ENCODE measurements around the gene PDLIM3.
A peak's percentile ranks its signal among the peaks of the same experiment; 100 is the strongest.
"Not testable (repeated sequence)": the region's sequence is repeated elsewhere in the genome, so short reads cannot be mapped to it uniquely, and the experiment has no call there.

Gene PDLIM3

GRCh38 chr4:185513489-185514181, 21.7 kb downstream of the PDLIM3 start:
- H4K8ac ChIP-seq (ENCODE audit: low read length) = no peak overlapping the region
- no peak overlapping the region for H3K18ac ChIP-seq (ENCODE audit: low read depth in 1 of 2, low read length in 2 of 2)
- H3K79me1 ChIP-seq (replicated peaks; ENCODE audit: low read length, poor library complexity, severe bottlenecking) = no peaks in the 10 kb centered on the region
- no peak overlapping the region for H3K23ac ChIP-seq (ENCODE audit: low read length in 2 of 2)
- H3K4ac ChIP-seq (ENCODE audit: low read depth in 1 of 2, low read length in 2 of 2) = peak overlapping the region in 1 of 2 experiments; percentile 82
- H3K36me3 ChIP-seq (ENCODE audit: control insufficient read depth in 1 of 2, insufficient read depth in 2 of 2, low read depth in 1 of 2, low read length in 2 of 2) = no peaks in the 10 kb centered on the region
- no peaks in the 10 kb centered on the region for H3K27me3 ChIP-seq (ENCODE audit: control insufficient read depth in 1 of 2, insufficient read depth in 1 of 2, low read length in 2 of 2)
- H3K4me3 ChIP-seq (ENCODE audit: insufficient read depth in 1 of 2, low read depth in 1 of 2, low read length in 2 of 2) = no peak overlapping the region
- H3K9ac ChIP-seq (ENCODE audit: low read length) = no peak overlapping the region
- peak overlapping the region in 1 of 2 experiments; percentile 51 for H3K14ac ChIP-seq (ENCODE audit: low read length in 2 of 2)
- H3K9me3 ChIP-seq (ENCODE audit: control insufficient read depth, low read length) = no peaks in the 10 kb centered on the region
- H2AFZ ChIP-seq (ENCODE audit: low read depth, low read length) = no peak overlapping the region
- H2BK15ac ChIP-seq (ENCODE audit: low read depth, poor library complexity, severe bottlenecking) = no peak overlapping the region
- no peaks in the 10 kb centered on the region for H3K4me1 ChIP-seq (ENCODE audit: control insufficient read depth, insufficient read depth, low read depth, low read length)
- H3K4me2 ChIP-seq (ENCODE audit: low read length, poor library complexity, severe bottlenecking) = no peak overlapping the region
- no peak overlapping the region for H2AK5ac ChIP-seq (ENCODE audit: low read length, severe bottlenecking)
- 72% methylated on average over 10 of the region's 10 CpGs for WGBS
- H2BK120ac ChIP-seq (ENCODE audit: low read depth, low read length) = no peak overlapping the region
- peak; percentile 75 for DNase-seq
- peak overlapping the region in 1 of 2 experiments; percentile 66 for H2BK12ac ChIP-seq (ENCODE audit: low read length in 2 of 2)
- H3K27ac ChIP-seq (ENCODE audit: low read length, poor library complexity, severe bottlenecking) = no peak overlapping the region
- no peak overlapping the region for H2BK5ac ChIP-seq (ENCODE audit: low read depth, low read length, poor library complexity, severe bottlenecking)
- no peak overlapping the region for H4K91ac ChIP-seq (ENCODE audit: low read length)

DNA sequence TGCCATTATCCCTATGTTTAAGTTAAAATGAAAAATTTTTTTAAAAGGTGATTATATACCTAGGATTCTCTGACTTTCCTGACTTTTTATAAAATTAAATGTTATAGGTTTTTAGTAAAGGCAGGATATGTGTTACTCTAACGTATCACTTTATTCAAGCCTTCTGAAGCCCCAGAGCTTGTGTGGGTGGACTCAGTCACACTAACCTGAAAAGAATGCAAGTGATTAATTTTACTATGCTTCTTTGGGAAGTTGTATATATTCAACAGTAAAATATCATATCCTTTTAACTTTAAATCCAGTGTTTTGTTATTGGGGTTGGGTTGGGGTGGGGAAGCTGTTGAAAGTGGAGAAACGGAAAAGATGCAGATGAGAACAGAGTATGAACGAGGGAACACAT, 22.8 kb downstream of the PDLIM3 start:
- H2BK120ac ChIP-seq (ENCODE audit: low read depth, low read length) = no peak overlapping the region
- H2AFZ ChIP-seq (ENCODE audit: low read depth, low read length) = no peak overlapping the region
- H3K4me3 ChIP-seq (ENCODE audit: insufficient read depth in 1 of 2, low read depth in 1 of 2, low read length in 2 of 2) = no peak overlapping the region
- peak; percentile 37 for DNase-seq
- H2AK5ac ChIP-seq (ENCODE audit: low read length, severe bottlenecking) = no peak overlapping the region
- no peaks in the 10 kb centered on the region for H3K9me3 ChIP-seq (ENCODE audit: control insufficient read depth, low read length)
- peak overlapping the region; percentile 25 to 66 for H3K18ac ChIP-seq (ENCODE audit: low read depth in 1 of 2, low read length in 2 of 2)
- no peak overlapping the region for H3K9ac ChIP-seq (ENCODE audit: low read length)
- no peaks in the 10 kb centered on the region for H3K79me1 ChIP-seq (replicated peaks; ENCODE audit: low read length, poor library complexity, severe bottlenecking)
- no peak overlapping the region for H3K27ac ChIP-seq (ENCODE audit: low read length, poor library complexity, severe bottlenecking)
- no peak overlapping the region for H4K91ac ChIP-seq (ENCODE audit: low read length)
- 43% methylated on average over 2 of the region's 3 CpGs for WGBS
- H3K4me1 ChIP-seq (ENCODE audit: control insufficient read depth, insufficient read depth, low read depth, low read length) = no peaks in the 10 kb centered on the region
- H3K23ac ChIP-seq (ENCODE audit: low read length in 2 of 2) = no peak overlapping the region
- H2BK15ac ChIP-seq (ENCODE audit: low read depth, poor library complexity, severe bottlenecking) = no peak overlapping the region
- no peak overlapping the region for H3K14ac ChIP-seq (ENCODE audit: low read length in 2 of 2)
- peak overlapping the region; percentile 27 for H4K8ac ChIP-seq (ENCODE audit: low read length)
- H3K4me2 ChIP-seq (ENCODE audit: low read length, poor library complexity, severe bottlenecking) = no peak overlapping the region
- H3K4ac ChIP-seq (ENCODE audit: low read depth in 1 of 2, low read length in 2 of 2) = no peak overlapping the region
- H3K27me3 ChIP-seq (ENCODE audit: control insufficient read depth in 1 of 2, insufficient read depth in 1 of 2, low read length in 2 of 2) = no peaks in the 10 kb centered on the region
- H2BK12ac ChIP-seq (ENCODE audit: low read length in 2 of 2) = no peak overlapping the region
- no peak overlapping the region for H2BK5ac ChIP-seq (ENCODE audit: low read depth, low read length, poor library complexity, severe bottlenecking)
- no peaks in the 10 kb centered on the region for H3K36me3 ChIP-seq (ENCODE audit: control insufficient read depth in 1 of 2, insufficient read depth in 2 of 2, low read depth in 1 of 2, low read length in 2 of 2)

GRCh38 chr4:185511243-185511642, 24.1 kb downstream of the PDLIM3 start:
- not testable (repeated sequence) for H2AK5ac ChIP-seq (ENCODE audit: low read length, severe bottlenecking); H3K23ac ChIP-seq (ENCODE audit: low read length in 2 of 2); H2AFZ ChIP-seq (ENCODE audit: low read depth, low read length); H2BK5ac ChIP-seq (ENCODE audit: low read depth, low read length, poor library complexity, severe bottlenecking); H3K4me2 ChIP-seq (ENCODE audit: low read length, poor library complexity, severe bottlenecking); H3K18ac ChIP-seq (ENCODE audit: low read depth in 1 of 2, low read length in 2 of 2); H3K4me1 ChIP-seq (ENCODE audit: control insufficient read depth, insufficient read depth, low read depth, low read length); H3K4ac ChIP-seq (ENCODE audit: low read depth in 1 of 2, low read length in 2 of 2); H2BK12ac ChIP-seq (ENCODE audit: low read length in 2 of 2); H4K8ac ChIP-seq (ENCODE audit: low read length); H3K9me3 ChIP-seq (ENCODE audit: control insufficient read depth, low read length); H2BK15ac ChIP-seq (ENCODE audit: low read depth, poor library complexity, severe bottlenecking); H3K27ac ChIP-seq (ENCODE audit: low read length, poor library complexity, severe bottlenecking); H4K91ac ChIP-seq (ENCODE audit: low read length); H3K36me3 ChIP-seq (ENCODE audit: control insufficient read depth in 1 of 2, insufficient read depth in 2 of 2, low read depth in 1 of 2, low read length in 2 of 2); H3K14ac ChIP-seq (ENCODE audit: low read length in 2 of 2); H3K4me3 ChIP-seq (ENCODE audit: insufficient read depth in 1 of 2, low read depth in 1 of 2, low read length in 2 of 2); H3K9ac ChIP-seq (ENCODE audit: low read length); H3K79me1 ChIP-seq (replicated peaks; ENCODE audit: low read length, poor library complexity, severe bottlenecking); H2BK120ac ChIP-seq (ENCODE audit: low read depth, low read length); H3K27me3 ChIP-seq (ENCODE audit: control insufficient read depth in 1 of 2, insufficient read depth in 1 of 2, low read length in 2 of 2); DNase-seq
- WGBS = 91% methylated on average over 2 of the region's 2 CpGs

DNA sequence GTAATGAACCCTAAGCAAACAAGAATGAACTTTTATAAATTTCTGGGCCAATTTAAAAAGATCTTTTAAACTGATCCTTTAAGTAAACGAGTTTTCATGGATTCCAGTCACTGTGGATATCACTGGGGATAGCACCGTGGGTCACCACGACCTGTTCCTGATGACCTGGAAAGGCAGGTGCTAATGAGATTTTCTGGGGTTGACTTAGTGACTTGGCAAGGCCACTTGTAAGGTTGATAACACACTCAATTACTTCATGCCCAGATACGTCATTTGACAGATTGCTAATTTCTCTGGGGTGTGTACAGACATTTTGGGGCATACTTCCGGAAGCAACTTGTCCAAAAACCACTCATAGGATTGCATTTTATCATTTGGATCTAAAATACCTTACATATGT, 24.5 kb downstream of the PDLIM3 start:
- Histone ChIP-seq H3K4me3 (ENCODE audit: insufficient read depth in 1 of 2, low read depth in 1 of 2, low read length in 2 of 2) (no peak overlapping the region), H3K4ac (ENCODE audit: low read depth in 1 of 2, low read length in 2 of 2) (no peak overlapping the region)
- WGBS = 78% methylated on average over 3 of the region's 5 CpGs

More for the DNA sequence above, 24.5 kb downstream of the PDLIM3 start:
- H2BK5ac ChIP-seq (ENCODE audit: low read depth, low read length, poor library complexity, severe bottlenecking) = no peak overlapping the region
- H3K23ac ChIP-seq (ENCODE audit: low read length in 2 of 2) = no peak overlapping the region
- H2BK12ac ChIP-seq (ENCODE audit: low read length in 2 of 2) = no peak overlapping the region
- no peak for DNase-seq
- H3K27me3 ChIP-seq (ENCODE audit: control insufficient read depth in 1 of 2, insufficient read depth in 1 of 2, low read length in 2 of 2) = no peaks in the 10 kb centered on the region
- H3K79me1 ChIP-seq (replicated peaks; ENCODE audit: low read length, poor library complexity, severe bottlenecking) = no peaks in the 10 kb centered on the region
- no peaks in the 10 kb centered on the region for H3K36me3 ChIP-seq (ENCODE audit: control insufficient read depth in 1 of 2, insufficient read depth in 2 of 2, low read depth in 1 of 2, low read length in 2 of 2)
- H2BK120ac ChIP-seq (ENCODE audit: low read depth, low read length) = no peak overlapping the region
- no peak overlapping the region for H3K4me2 ChIP-seq (ENCODE audit: low read length, poor library complexity, severe bottlenecking)
- H2BK15ac ChIP-seq (ENCODE audit: low read depth, poor library complexity, severe bottlenecking) = no peak overlapping the region
- H2AK5ac ChIP-seq (ENCODE audit: low read length, severe bottlenecking) = no peak overlapping the region
- H3K9me3 ChIP-seq (ENCODE audit: control insufficient read depth, low read length) = no peaks in the 10 kb centered on the region
- H4K91ac ChIP-seq (ENCODE audit: low read length) = no peak overlapping the region
- no peak overlapping the region for H3K9ac ChIP-seq (ENCODE audit: low read length)
- H2AFZ ChIP-seq (ENCODE audit: low read depth, low read length) = no peak overlapping the region
- H3K27ac ChIP-seq (ENCODE audit: low read length, poor library complexity, severe bottlenecking) = no peak overlapping the region
- H3K18ac ChIP-seq (ENCODE audit: low read depth in 1 of 2, low read length in 2 of 2) = no peak overlapping the region
- H3K4me1 ChIP-seq (ENCODE audit: control insufficient read depth, insufficient read depth, low read depth, low read length) = no peaks in the 10 kb centered on the region
- H3K14ac ChIP-seq (ENCODE audit: low read length in 2 of 2) = no peak overlapping the region
- no peak overlapping the region for H4K8ac ChIP-seq (ENCODE audit: low read length)

Measured in mesenchymal stem cell (in vitro differentiated cells and primary cell).